ENCODE results near the gene BMI1. TPM values are rescaled to one million over a fixed set of nuclear protein-coding genes. Genes with fewer than 3 reads are reported as not detected.

The BMI1 gene
- total RNA-seq, 2 donors from 2014 or later: 55.9 to 79.4 TPM

DNA sequence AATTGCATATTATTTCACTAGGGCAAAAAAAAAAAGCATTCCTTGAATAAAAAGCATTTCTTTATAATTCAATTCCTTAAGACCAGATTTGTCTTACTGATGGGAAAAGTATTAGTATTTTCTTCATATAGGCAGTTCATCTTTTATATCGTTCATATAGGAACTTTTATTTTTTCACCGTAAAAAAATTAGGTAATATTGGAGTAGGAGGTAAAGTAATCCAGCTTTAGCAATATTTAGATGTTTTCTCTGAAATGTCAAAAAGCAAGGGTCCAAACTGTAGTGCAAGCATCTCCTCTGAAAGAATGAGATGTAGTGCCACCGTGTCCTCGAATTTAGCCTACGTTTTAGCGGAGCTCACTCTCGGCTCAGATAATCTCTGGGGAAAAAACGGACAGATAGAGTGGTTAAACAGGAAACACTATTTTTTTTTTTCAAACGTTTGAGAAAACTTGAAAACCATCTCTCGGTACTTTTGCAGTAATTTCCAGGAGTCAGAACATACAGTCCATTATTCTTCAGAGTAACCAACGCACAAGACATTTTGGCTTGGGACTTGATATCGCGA lies 18.9 kb downstream of the BMI1 start:
- ATAC-seq (ENCODE audit: insufficient number of reproducible peaks, low FRiP score, low read depth): no peak
- TF ChIP-seq, protein P1, sequence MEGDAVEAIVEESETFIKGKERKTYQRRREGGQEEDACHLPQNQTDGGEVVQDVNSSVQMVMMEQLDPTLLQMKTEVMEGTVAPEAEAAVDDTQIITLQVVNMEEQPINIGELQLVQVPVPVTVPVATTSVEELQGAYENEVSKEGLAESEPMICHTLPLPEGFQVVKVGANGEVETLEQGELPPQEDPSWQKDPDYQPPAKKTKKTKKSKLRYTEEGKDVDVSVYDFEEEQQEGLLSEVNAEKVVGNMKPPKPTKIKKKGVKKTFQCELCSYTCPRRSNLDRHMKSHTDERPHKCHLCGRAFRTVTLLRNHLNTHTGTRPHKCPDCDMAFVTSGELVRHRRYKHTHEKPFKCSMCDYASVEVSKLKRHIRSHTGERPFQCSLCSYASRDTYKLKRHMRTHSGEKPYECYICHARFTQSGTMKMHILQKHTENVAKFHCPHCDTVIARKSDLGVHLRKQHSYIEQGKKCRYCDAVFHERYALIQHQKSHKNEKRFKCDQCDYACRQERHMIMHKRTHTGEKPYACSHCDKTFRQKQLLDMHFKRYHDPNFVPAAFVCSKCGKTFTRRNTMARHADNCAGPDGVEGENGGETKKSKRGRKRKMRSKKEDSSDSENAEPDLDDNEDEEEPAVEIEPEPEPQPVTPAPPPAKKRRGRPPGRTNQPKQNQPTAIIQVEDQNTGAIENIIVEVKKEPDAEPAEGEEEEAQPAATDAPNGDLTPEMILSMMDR (IDR thresholded peaks at IDR 0.05): no peak
- Histone ChIP-seq H3K27ac (peak overlapping the region; percentile 93 to 96), H3K4me1 (ENCODE audit: control insufficient read depth in 1 of 2, low read depth in 2 of 2) (peaks cover 14 to 37% of the 10 kb centered on the region in 2 donors), H3K4me3 (peak overlapping the region; percentile 88), H3K36me3 (no peaks in the 10 kb centered on the region), H3K27me3 (replicated peaks; ENCODE audit: insufficient read depth) (peaks cover 70% of the 10 kb centered on the region), H3K9me3 (no peaks in the 10 kb centered on the region)
- no peak for DNase-seq (ENCODE audit: low spot score)

DNA sequence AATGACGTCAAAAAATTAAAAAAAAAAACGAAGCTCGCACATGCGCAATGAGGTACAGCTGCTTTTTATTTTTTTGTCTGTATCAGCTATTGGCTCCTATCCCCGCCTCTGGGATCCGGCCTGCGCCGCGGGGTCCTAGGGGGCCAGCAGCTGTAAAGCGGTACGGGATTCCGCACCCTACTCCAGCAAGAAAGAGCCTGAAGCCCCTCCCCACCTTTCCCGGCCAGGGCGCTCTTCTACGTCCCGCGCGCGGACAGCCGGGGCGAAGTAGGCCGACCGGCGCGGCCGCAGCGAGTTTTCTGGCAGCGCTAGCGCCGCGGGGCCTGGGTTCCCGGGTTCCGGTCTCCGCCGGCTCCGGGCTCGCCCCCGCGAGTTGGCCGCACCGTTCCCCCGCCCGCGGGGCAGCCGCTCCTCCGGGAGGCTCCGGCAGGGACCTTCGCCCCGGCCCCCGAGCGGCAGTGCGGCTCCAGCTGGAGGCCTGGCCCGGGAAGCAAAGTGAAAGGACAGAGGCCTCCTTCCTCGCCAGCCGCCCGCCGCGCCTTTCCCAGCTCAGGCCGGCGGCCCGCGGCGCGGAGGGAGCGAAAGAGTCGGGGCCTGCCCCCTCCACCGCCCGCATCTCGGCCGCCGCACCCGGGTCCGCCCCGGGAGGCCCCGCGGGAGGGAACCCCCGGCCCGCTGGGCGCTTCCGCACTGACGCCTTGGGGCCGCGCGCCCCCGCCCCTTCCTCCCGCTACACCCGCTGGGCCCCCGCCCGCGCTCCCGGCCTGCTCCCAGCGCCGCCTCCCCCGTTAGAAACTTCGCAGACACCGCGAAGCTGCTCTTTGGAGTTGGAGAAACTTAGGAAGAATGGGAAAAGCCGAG lies 19.7 kb downstream of the BMI1 start:
- peaks cover 74% of the 10 kb centered on the region for H3K27me3 ChIP-seq (replicated peaks; ENCODE audit: insufficient read depth)
- DNase-seq (ENCODE audit: low spot score) (no peak), ATAC-seq (ENCODE audit: insufficient number of reproducible peaks, low FRiP score, low read depth) (peak; percentile 72)
- peak overlapping the region; percentile 88 for H3K4me3 ChIP-seq
- H3K36me3 ChIP-seq: no peaks in the 10 kb centered on the region
- H3K4me1 ChIP-seq (ENCODE audit: control insufficient read depth in 1 of 2, low read depth in 2 of 2): peaks cover 12 to 30% of the 10 kb centered on the region in 2 donors
- TF ChIP-seq, protein P1 (IDR thresholded peaks at IDR 0.05): no peak
- H3K9me3 ChIP-seq: no peaks in the 10 kb centered on the region
- H3K27ac ChIP-seq: peak overlapping the region; percentile 93 to 96

DNA sequence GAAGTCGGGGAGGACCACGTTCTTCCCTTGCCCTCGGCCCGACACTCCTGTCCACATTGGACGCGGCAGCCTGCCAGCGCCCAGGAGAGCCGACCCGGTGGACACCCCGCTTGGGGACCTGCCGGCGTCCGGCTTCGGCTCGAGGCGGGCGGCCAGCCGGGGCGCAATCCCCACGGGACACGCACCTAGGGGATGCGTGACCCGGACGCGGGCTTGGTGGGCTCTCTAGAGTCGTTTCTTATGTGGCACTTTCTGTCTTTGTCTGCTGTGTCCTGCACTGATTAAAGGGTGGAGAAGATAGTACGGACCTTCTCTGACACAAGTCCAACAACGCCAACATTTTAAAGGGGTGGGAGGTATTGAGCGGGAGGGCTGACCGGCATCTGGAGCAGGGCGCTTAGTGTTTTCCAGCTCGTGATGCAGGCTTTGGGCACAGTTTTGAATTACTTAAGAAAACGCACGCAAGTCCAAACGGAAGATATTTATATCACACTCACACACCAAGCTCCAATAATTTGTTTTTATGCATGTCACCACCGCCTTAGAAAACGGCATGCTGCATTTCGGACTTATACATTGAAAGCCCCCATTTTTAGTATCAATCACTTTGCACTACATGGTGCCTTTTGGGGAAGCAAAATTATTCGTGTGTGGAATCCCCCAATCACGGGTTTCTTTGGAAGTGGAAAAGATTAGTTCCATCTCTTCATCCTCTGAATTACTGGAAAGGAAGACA lies 20.5 kb downstream of the BMI1 start:
- Histone ChIP-seq H3K4me1 (ENCODE audit: control insufficient read depth in 1 of 2, low read depth in 2 of 2) (peaks cover 10 to 22% of the 10 kb centered on the region in 2 donors), H3K27ac (peak overlapping the region; percentile 93 to 96), H3K27me3 (replicated peaks; ENCODE audit: insufficient read depth) (peaks cover 74% of the 10 kb centered on the region), H3K9me3 (no peaks in the 10 kb centered on the region), H3K4me3 (peak overlapping the region; percentile 88), H3K36me3 (no peaks in the 10 kb centered on the region)
- TF ChIP-seq, protein P1 (IDR thresholded peaks at IDR 0.05): no peak
- ATAC-seq (ENCODE audit: insufficient number of reproducible peaks, low FRiP score, low read depth): no peak
- DNase-seq (ENCODE audit: low spot score): no peak

DNA sequence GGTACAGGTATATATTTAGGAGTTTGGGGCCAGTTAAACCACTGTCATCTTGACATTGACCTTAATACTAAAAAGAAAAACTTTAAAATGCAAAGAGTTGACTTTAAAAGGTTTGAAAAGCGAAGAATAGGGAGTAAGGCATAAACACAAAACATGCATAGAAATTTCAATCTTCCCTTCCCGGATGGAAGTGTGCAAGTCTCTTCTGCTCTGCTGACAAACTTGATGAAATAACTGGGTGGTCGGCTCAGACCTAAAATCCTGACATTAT lies 21.0 kb downstream of the BMI1 start:
- Histone ChIP-seq H3K4me3 (peak overlapping the region; percentile 88), H3K4me1 (ENCODE audit: control insufficient read depth in 1 of 2, low read depth in 2 of 2) (peaks cover 10 to 17% of the 10 kb centered on the region in 2 donors), H3K27ac (no peak overlapping the region), H3K9me3 (no peaks in the 10 kb centered on the region), H3K27me3 (replicated peaks; ENCODE audit: insufficient read depth) (peaks cover 72% of the 10 kb centered on the region), H3K36me3 (no peaks in the 10 kb centered on the region)
- DNase-seq (ENCODE audit: low spot score) (no peak), ATAC-seq (ENCODE audit: insufficient number of reproducible peaks, low FRiP score, low read depth) (no peak)
- TF ChIP-seq, protein P1 (IDR thresholded peaks at IDR 0.05): no peak

DNA sequence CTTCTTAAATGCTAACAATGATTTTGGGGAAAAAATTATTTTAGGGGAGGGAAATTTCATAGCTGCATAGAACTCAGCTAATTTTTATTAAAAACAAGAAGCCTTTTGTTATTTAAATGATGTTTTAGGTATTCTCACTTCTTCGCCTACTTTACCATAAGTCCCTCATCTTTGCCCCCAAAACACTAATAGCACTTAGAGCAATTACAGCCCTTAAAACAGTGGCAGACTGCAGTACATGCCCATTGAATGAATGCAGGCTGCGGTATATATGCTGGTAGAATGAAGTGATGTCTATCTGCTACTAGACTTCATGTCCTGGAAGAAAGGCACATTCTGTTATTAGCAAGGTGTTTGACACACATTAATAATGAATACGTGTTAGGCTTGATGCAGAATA lies 21.5 kb downstream of the BMI1 start:
- Histone ChIP-seq H3K36me3 (no peaks in the 10 kb centered on the region), H3K27me3 (replicated peaks; ENCODE audit: insufficient read depth) (peaks cover 67% of the 10 kb centered on the region), H3K27ac (no peak overlapping the region), H3K4me1 (ENCODE audit: control insufficient read depth in 1 of 2, low read depth in 2 of 2) (peaks cover 10 to 14% of the 10 kb centered on the region in 2 donors), H3K4me3 (no peak overlapping the region), H3K9me3 (no peaks in the 10 kb centered on the region)
- DNase-seq (ENCODE audit: low spot score) (no peak), ATAC-seq (ENCODE audit: insufficient number of reproducible peaks, low FRiP score, low read depth) (no peak)
- TF ChIP-seq, protein P1 (IDR thresholded peaks at IDR 0.05): no peak

Measured in thoracic aorta (tissue), 2 donors.